ENCODE results near the gene ARHGDIA. TPM values are rescaled to one million over a fixed set of nuclear protein-coding genes. Genes with fewer than 3 reads are reported as not detected.

ARHGDIA gene
- total and polyA plus RNA-seq, 8 donors: 99.5 to 225 (median 160) TPM

DNA sequence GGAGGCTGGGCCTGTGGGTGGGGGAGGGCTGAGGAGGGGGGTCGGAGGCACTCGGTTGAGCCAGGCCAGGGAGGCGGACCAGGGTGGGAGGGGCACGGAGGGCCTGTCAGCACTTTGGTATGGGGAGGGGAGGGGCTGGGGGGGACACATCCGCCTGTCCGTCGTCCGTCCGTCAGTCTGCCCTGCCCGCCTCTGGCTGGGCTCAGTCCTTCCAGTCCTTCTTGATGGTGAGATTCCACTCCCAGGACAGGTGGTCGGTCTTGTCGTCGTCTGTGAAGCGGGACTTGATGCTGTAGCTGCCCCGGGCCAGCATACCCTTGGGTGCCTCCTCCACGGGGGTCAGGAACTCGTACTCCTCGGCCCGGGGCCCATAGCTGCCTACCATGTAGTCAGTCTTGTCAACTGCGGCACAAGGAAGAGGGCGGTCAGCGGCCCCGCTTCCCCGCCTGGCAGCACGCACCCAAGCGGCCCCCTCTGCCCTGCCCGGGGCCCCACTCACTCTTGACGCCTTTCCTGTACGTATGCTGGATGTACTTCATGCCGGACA is 2.4 kb downstream of the ARHGDIA start:
- peak overlapping the region in 2 of 4 donors; percentile 59 to 82 for H3K4me3 ChIP-seq
- peak in 4 of 6 donors; percentile 50 to 89 (median 66) for DNase-seq
- H3K36me3 ChIP-seq: peaks cover 0 to 16% (median 10%) of the 10 kb centered on the region in 3 donors
- TF ChIP-seq, protein P1, sequence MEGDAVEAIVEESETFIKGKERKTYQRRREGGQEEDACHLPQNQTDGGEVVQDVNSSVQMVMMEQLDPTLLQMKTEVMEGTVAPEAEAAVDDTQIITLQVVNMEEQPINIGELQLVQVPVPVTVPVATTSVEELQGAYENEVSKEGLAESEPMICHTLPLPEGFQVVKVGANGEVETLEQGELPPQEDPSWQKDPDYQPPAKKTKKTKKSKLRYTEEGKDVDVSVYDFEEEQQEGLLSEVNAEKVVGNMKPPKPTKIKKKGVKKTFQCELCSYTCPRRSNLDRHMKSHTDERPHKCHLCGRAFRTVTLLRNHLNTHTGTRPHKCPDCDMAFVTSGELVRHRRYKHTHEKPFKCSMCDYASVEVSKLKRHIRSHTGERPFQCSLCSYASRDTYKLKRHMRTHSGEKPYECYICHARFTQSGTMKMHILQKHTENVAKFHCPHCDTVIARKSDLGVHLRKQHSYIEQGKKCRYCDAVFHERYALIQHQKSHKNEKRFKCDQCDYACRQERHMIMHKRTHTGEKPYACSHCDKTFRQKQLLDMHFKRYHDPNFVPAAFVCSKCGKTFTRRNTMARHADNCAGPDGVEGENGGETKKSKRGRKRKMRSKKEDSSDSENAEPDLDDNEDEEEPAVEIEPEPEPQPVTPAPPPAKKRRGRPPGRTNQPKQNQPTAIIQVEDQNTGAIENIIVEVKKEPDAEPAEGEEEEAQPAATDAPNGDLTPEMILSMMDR (IDR thresholded peaks at IDR 0.05): no peak
- FAIRE-seq: no peak
- peak overlapping the region in 3 of 4 donors; percentile 28 to 97 (median 96) for H3K27ac ChIP-seq
- H3K27me3 ChIP-seq: no peaks in the 10 kb centered on the region
- 55 to 64% methylated on average over 25 to 30 of the region's 30 CpGs for WGBS, 2 donors
- no peaks in the 10 kb centered on the region for H3K9me3 ChIP-seq
- ATAC-seq: no peak
- peaks cover 27 to 57% (median 39%) of the 10 kb centered on the region in 3 donors for H3K4me1 ChIP-seq
- intact Hi-C loops (cut with DNase I): no loop called here

DNA sequence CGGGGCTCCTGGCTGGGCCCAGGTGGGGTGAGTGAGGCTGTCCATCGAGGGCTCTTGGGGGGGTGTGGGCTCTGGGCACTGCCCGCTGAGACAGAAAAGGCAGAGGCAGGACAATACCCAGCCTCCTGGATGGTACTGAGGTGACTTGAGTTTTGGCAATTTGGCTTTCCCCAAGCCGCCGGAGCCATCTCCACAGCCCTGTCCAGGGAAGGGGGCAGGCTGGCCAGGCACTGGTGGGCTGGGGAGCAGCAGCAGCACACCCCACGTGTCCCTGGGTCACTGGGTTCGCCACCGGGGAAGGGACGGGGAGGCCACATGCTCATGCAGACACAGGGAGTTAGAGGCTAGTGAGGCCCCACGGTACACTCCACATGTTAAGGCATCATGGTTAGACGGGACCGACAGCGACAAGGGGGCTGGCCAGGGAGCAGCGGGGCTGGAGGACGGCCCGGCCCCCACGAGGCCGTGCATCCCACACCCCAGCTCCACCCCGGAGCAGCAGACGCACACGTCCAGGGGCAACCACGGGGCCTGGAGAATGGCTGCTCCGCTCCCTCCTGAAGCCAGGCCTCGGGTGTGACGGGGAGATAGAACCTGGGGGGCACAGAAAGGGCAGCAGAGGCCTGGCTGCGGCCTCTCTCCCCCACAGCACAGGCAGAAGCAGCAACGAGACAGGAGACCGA is 3.0 kb downstream of the ARHGDIA start:
- DNase-seq (peak in 3 of 6 donors; percentile 61 to 88 (median 62)), FAIRE-seq (no peak), ATAC-seq (no peak)
- intact Hi-C loops (cut with DNase I): no loop called here
- WGBS, 2 donors: 54 to 55% methylated on average over 28 of the region's 28 CpGs
- Histone ChIP-seq H3K4me1 (peaks cover 33 to 57% (median 39%) of the 10 kb centered on the region in 3 donors), H3K27me3 (no peaks in the 10 kb centered on the region), H3K36me3 (peaks cover 0 to 16% (median 10%) of the 10 kb centered on the region in 3 donors), H3K4me3 (no peak overlapping the region), H3K9me3 (no peaks in the 10 kb centered on the region), H3K27ac (peak overlapping the region; percentile 2 to 96 (median 61))
- TF ChIP-seq, protein P1 (IDR thresholded peaks at IDR 0.05): no peak

DNA sequence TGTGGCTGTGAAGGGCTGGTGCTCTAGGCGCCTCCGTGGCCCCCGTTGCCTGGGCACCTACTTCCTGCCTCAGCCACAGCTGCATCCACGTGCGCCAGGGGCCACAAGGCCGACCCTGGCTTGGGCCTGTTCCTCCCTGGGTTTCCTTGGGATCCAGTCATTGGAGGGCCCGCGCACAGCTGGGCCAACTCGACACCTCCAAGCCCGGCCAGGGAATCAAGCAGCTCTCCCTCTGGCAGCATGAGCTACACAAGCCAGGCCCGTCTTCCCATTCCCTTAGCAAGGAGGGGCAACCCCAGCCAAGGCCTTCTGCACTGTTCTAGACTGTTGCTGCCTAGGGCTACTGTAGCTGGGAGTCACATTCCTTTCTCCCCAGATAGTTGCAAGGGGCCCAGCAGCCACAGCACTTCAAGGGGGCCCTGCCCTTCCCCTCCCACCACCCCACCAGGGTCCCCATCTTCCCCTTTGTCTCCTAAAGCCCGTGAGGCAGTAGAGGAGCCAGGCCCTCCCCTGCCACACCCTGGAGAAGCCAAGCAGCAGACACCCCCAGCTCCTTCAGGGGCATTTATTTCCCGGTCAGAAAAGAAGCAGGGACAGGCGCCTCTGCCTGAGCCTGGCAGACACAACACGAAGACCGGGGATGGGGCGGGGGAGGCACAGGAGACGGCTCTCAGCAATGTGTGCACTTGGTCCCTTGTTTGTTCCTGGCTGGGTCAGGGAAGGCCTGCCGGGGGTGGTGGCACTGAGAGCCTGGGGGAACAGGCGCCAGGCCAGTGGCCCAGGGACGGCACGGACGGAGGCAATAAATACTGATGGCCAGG is 3.8 kb downstream of the ARHGDIA start:
- H3K36me3 ChIP-seq: peaks cover 0 to 16% (median 10%) of the 10 kb centered on the region in 3 donors
- no peaks in the 10 kb centered on the region for H3K9me3 ChIP-seq
- peaks cover 36 to 56% (median 39%) of the 10 kb centered on the region in 3 donors for H3K4me1 ChIP-seq
- intact Hi-C loops (cut with DNase I): no loop called here
- TF ChIP-seq, protein P1 (IDR thresholded peaks at IDR 0.05): no peak
- peak in 4 of 6 donors; percentile 67 to 87 (median 71) for DNase-seq
- WGBS, 2 donors: 36 to 40% methylated on average over 23 of the region's 23 CpGs
- H3K27ac ChIP-seq: peak overlapping the region; percentile 70 to 96 (median 80)
- FAIRE-seq: no peak
- no peaks in the 10 kb centered on the region for H3K27me3 ChIP-seq
- no peak overlapping the region for H3K4me3 ChIP-seq
- peak in 3 of 4 donors; percentile 0 to 3 (median 2) for ATAC-seq

DNA sequence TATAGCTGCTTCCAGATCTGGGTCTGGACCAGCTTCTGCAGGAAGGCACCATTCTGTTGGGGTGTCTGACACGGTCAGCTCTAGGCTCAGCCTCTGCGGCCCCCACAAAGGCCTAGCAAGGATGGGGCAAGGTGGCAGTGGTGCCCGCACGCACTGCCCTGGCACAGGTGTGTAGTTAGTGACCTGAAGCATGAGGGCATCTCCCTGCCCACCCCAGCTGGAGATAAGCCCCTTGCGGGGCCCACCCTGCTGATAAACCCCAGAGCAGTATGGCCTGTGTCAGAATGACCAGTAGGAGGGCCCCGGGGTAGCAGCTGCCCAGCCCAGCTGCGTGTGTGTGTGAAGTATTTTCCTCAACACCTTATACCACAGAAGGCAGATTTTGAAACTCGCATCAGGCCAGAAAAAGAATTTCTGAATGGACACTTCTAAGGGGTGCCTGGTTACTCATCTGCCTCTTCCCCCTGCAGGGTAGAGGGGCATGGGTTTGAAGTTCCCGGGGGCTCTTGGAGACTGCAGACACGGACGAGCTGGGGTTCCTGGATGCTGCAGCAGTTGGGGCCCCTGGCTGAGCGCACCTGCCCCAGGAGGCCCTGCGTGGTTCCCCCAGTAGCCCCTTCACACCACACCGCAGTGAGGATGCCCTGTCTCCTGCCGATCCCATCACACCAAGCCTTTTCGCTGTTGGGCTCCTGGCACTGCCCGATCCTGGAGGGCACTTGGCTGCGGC is 4.5 kb downstream of the ARHGDIA start:
- no peak for ATAC-seq
- TF ChIP-seq, protein P1 (IDR thresholded peaks at IDR 0.05): no peak
- DNase-seq: peak in 3 of 6 donors; percentile 51 to 85 (median 61)
- Histone ChIP-seq H3K4me3 (peak overlapping the region in 1 of 4 donors; percentile 10), H3K9me3 (no peaks in the 10 kb centered on the region), H3K27ac (peak overlapping the region; percentile 70 to 96 (median 80)), H3K27me3 (no peaks in the 10 kb centered on the region), H3K4me1 (peaks cover 36 to 60% (median 39%) of the 10 kb centered on the region in 3 donors), H3K36me3 (peaks cover 0 to 16% (median 10%) of the 10 kb centered on the region in 3 donors)
- FAIRE-seq: no peak
- intact Hi-C loops (cut with DNase I): no loop called here
- 62 to 67% methylated on average over 18 of the region's 18 CpGs for WGBS, 2 donors
